NCI-H1930 (cell line): ENCODE measurements around the gene POLD2.
"Not testable (repeated sequence)": the region's sequence is repeated elsewhere in the genome, so short reads cannot be mapped to it uniquely, and the experiment has no call there.

Source experiments
- DNase-seq, 2 experiments: peaks; one replicate each; lab custom pipeline; 2025; lab: John Stamatoyannopoulos, UW

POLD2 gene

GRCh38 chr7:44138698-44139097 lies 15.3 kb upstream of the POLD2 start:
- no peak for DNase-seq

DNA sequence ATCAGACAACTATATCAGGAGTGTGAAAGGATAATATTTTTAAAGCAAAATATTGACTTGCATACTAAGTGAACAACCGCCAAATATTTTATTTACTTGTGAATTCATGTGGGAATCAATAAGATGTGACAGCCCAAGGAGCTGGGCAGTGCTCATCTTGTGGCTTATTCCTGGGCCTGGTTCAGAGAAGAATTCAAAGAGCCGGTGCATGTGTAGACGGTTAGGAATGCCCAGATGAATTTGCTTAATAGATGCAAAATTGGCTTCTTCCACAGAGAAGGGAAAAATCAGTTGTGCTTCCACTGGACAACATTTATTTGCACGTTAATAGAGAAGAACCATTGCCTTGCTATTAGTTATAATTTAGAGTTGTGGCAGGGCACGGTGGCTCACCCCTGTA lies 13.4 kb upstream of the POLD2 start:
- no peak for DNase-seq

GRCh38 chr7:44134943-44135628 lies 11.7 kb upstream of the POLD2 start:
- DNase-seq: no peak

DNA sequence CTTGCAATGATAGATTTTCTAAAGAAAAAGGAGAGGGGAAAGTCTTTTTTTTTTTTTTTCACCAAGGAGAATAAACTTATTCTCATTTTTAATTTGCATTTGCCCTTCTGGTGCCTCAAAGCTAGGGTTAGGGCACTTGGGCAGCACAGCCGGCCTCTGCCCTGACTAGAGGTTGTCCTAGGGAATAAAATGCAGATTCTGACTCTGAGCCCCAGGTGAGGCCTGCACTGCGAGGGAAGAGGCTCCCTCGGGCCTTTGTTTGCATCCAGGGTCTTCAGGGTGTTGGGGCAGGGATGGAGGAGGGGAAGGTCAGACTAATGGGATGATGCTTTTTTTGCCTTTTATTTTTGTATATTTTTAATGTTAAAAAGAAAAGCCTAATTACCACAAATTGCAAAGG lies 9.9 kb upstream of the POLD2 start:
- DNase-seq: no peak

GRCh38 chr7:44132039-44132438 lies 8.7 kb upstream of the POLD2 start:
- no peak for DNase-seq

- DNase-seq: no peak
These were observed 8.1 kb upstream of the POLD2 start for GRCh38 chr7:44131173-44132029.

GRCh38 chr7:44128721-44129582 lies 5.6 kb upstream of the POLD2 start:
- DNase-seq: no peak

DNA sequence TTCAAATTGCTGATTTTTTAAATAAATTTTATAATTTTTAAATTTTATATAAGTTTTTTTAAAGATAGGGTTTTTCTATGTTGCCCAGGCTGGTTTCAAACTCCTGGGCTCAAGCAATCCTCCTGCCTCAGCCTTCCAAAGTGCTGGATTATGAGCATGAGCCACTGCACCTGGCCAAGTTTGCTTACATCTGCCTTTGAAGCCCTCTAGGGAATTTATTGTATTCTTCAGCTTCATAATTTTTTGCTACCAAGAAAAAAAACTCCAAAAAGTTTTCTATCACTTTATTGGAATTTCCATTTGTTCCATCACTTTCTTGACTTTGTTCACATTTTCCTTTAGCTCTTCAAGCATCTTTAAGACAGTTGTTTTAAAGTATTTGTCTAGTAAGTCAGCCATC lies 3.8 kb upstream of the POLD2 start:
- DNase-seq: no peak

GRCh38 chr7:44126574-44126973 lies 3.2 kb upstream of the POLD2 start:
- not testable (repeated sequence) for DNase-seq

DNA sequence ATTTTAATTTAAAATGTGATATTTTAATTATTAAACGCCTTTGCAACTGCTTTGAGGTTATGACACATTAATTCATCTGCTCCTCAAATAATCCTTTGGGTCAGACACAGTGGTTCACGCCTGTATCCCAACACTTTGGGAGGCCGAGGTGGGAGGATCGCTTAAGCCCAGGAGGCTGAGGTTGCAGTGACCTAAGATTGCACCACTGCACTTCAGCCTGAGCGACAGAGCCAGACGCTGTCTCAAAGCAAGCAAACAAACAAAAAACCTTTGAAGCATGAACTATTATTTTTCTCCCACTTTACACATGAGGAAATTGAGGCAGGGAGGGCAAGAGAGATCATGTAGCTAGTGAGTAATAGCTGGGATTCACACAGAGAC lies 1.5 kb upstream of the POLD2 start:
- DNase-seq: no peak

DNA sequence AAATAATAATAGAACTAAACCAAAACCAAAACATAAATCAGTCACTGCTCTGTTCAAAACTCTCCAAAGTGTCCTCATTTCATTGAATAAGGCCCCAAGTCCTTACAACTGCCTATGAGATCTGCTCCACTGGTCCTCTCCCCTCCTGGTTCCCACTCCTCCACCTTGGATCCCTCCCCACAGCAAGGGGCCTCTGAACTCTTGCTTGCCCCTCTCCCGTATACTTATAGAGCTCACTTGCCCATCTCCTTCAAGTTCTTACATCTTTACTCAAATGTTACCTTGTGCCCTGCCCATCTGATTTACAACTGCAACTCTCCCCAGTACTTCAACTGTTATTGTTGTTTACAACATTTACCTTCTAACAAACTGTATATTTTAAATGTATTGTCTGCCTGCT lies 819 bp downstream of the POLD2 start:
- no peak for DNase-seq

GRCh38 chr7:44121761-44122420 lies 1.5 kb downstream of the POLD2 start:
- DNase-seq: no peak

GRCh38 chr7:44120395-44120794 lies 3.0 kb downstream of the POLD2 start:
- DNase-seq: no peak

- DNase-seq: no peak
These were observed 3.4 kb downstream of the POLD2 start for GRCh38 chr7:44119829-44120380.

- no peak for DNase-seq
These were observed 5.4 kb downstream of the POLD2 start for GRCh38 chr7:44117801-44118429.

DNA sequence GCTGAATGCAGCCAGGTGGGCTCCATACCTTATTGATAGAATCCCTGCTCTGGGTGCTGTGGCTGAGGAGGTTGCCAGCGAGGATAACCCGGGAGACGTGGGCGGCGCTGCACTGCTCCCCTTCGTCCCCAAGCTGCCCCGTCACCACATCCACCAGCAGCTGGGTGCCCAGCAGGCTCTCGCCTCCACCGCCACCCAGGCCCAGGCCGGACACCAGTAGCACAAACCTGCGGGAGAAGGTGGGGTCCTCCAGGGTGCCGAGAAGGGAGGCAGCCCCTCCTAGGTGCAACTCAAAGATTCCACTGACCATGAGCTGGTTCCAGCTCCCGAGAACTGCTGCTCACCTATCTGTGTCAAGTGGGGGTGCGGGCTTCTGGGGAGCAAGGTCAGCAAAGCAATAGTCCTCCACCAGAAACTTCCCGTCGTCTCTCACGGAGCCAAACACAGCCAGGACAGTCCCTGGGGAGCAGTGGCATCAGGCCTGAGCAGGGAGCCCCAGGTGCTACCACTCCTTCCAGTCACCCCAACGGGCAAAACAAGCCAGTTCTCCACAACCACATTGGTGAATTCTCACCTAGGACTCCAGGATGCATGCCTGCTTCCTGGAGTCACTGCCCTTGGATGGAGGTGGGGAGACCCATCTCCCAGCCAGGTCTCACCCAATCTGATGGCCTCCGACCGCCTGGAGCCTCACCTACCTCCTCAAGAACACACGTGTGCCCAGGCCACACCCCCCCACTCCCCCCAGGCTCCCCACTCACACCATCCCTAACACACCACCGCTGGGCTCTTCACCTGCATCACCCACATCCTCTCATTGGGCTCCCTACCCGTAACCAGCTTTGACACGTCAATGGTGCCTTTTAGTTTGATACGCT lies 6.3 kb downstream of the POLD2 start:
- DNase-seq: no peak

DNA sequence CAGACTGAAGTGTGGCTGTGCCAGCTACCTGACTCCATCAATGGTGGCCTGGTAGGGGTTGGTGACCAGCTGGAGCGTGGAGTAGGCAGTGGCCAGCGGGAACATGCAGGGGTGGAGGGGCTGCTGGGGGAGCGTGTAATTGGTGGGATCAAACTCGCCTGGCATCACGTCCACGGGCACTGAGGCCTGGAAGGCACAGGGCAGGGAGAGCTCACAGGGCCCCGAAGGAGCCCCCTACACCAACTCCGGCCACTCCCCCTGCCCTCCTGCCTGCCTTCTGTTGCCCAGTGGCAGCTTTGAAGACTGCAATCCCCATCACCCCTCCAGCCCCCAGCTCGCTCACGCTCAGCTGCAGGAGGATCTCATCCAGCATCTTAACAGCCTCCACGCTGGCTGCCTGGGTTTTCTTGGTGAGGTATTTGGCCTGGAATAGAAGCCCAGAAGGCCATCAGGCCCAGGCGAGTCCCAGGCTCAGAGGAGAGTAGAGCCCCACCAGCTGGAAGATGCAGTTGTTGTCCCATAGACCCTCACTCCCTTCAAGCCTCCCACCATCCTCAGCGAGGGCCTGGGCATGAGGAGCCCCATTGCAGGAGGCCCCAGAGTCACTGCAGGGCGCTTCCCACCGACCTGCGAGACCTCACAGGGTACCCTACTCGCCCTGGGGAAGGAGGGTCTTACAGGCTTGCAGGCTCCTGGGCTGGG lies 7.1 kb downstream of the POLD2 start:
- DNase-seq: no peak

- DNase-seq: no peak
These were observed 8.6 kb downstream of the POLD2 start for GRCh38 chr7:44114586-44115310.

GRCh38 chr7:44113764-44114354 lies 9.5 kb downstream of the POLD2 start:
- no peak for DNase-seq
